HepG2 (cell line): ENCODE results near the gene KCNJ14. TPM values are rescaled to one million over a fixed set of nuclear protein-coding genes. Genes with fewer than 3 reads are reported as not detected.
A peak's percentile ranks its signal among the peaks of the same experiment; 100 is the strongest.

Experiments used
- AFF4 ChIP-seq: sonication (generic); formaldehyde crosslinking; IDR thresholded peaks from 2 replicates; pipeline ENCODE4 v1.4.0; 2020; ENCODE audit warnings: missing genetic modification reagents
- CREB1 ChIP-seq, 2 experiments: fragments of 450-650 bp in 1 of 2; IDR thresholded peaks; 2 replicates each; pipeline ENCODE4 v1.6.1; 2016 to 2017; ENCODE audit warnings: control low read depth in 1 of 2, mild to moderate bottlenecking in 1 of 2, missing compliant biosample characterization in 1 of 2, missing genetic modification characterization in 1 of 2
- FOXK1 ChIP-seq: sonication (generic); formaldehyde crosslinking; IDR thresholded peaks from 2 replicates; pipeline ENCODE4 v1.4.0; 2020; ENCODE audit warnings: low read depth, missing genetic modification reagents, borderline replicate concordance
- MBD4 ChIP-seq: IDR thresholded peaks from 2 replicates; pipeline ENCODE4 v1.6.1; 2012; ENCODE audit warnings: low read length, inconsistent platforms, borderline replicate concordance
- NFYB ChIP-seq: sonication (generic); formaldehyde crosslinking; IDR thresholded peaks from 2 replicates; pipeline ENCODE4 v1.4.0; 2020; ENCODE audit warnings: missing genetic modification reagents
- PAF1 ChIP-seq: IDR thresholded peaks from 2 replicates; pipeline ENCODE4 v1.6.1; 2016; ENCODE audit warnings: missing genetic modification reagents, missing compliant biosample characterization
- RORA ChIP-seq: sonication (generic); formaldehyde crosslinking; IDR thresholded peaks from 2 replicates; pipeline ENCODE4 v1.5.0; 2020; ENCODE audit warnings: mild to moderate bottlenecking, missing genetic modification reagents, moderate library complexity
- SNAPC2 ChIP-seq: sonication (generic); formaldehyde crosslinking; IDR thresholded peaks from 2 replicates; pipeline ENCODE4 v1.8.1; 2022; ENCODE audit warnings: mild to moderate bottlenecking, missing genetic modification reagents
- TRIM24 ChIP-seq: sonication (generic); formaldehyde crosslinking; IDR thresholded peaks from 2 replicates; pipeline ENCODE4 v1.8.0; 2022; ENCODE audit warnings: mild to moderate bottlenecking, missing genetic modification reagents
- ZC3H4 ChIP-seq: sonication (generic); formaldehyde crosslinking; IDR thresholded peaks from 2 replicates; pipeline ENCODE4 v1.4.0; 2020; ENCODE audit warnings: missing genetic modification reagents, borderline replicate concordance
- ZFP62 ChIP-seq: sonication (generic); formaldehyde crosslinking; IDR thresholded peaks from 2 replicates; pipeline ENCODE4 v1.4.0; 2020; ENCODE audit warnings: missing genetic modification reagents
- ZNF567 ChIP-seq: sonication (generic); formaldehyde crosslinking; IDR thresholded peaks from 2 replicates; pipeline ENCODE4 v1.8.1; 2023; ENCODE audit warnings: mild to moderate bottlenecking, missing genetic modification reagents, borderline replicate concordance
- ZNF574 ChIP-seq: sonication (generic); formaldehyde crosslinking; IDR thresholded peaks from 2 replicates; pipeline ENCODE4 v1.4.0; 2020; ENCODE audit warnings: missing genetic modification reagents
- ZNF879 ChIP-seq: sonication (generic); formaldehyde crosslinking; IDR thresholded peaks from 2 replicates; pipeline ENCODE4 v1.8.1; 2023; ENCODE audit warnings: missing genetic modification reagents
- polyA plus RNA-seq, 8 experiments: library from polyadenylated mRNA; depleted of rRNA in 3 of 8; stranded (reverse) in 7 of 8; unstranded in 1 of 8; fragments of >200 nt; fragmentation: Illumina TruSeq in 4 of 8; extraction: Trizol in 4 of 8; gene quantifications; 2 replicates each; pipeline versions ENCODE4 v1.2.1 to v1.2.3, GENCODE V29; 2011 to 2016; ENCODE audit warnings: low read depth in 4 of 8, missing spikeins in 1 of 8, mixed read lengths in 1 of 8; ENCODE audit not compliant: insufficient read depth in 1 of 8
- total RNA-seq, 5 experiments: library from RNA; depleted of rRNA; stranded (reverse); fragments of >200 nt; fragmentation: Illumina TruSeq; extraction: Trizol; gene quantifications; 2 replicates each; pipeline ENCODE4 v1.2.3, GENCODE V29; 2016; ENCODE audit warnings: low read depth in 1 of 5
- TF ChIP-seq, protein P1 (sequence below): sonication (generic); formaldehyde crosslinking; IDR thresholded peaks from 2 replicates; pipeline ENCODE4 v1.5.1; 2020; ENCODE audit warnings: missing genetic modification reagents, mild to moderate bottlenecking, borderline replicate concordance
- TF ChIP-seq, protein P2 (sequence below): sonication (generic); formaldehyde crosslinking; IDR thresholded peaks from 2 replicates; pipeline ENCODE4 v1.9.0; 2021; ENCODE audit warnings: missing genetic modification reagents, borderline replicate concordance

KCNJ14 gene
- total and polyA plus RNA-seq, 2 of the 13 experiments (the other 11 are each of a cell fraction or from before 2014, with no cell fraction given) = 0.20 to 0.51 TPM

GRCh38 chr19:48468772-48469288, 13.5 kb downstream of the KCNJ14 start (continued):
- no peak for TF ChIP-seq ZNF574 (CRISPR knock-in tag)
- no peak for TF ChIP-seq SNAPC2 (CRISPR knock-in tag)
- TF ChIP-seq, protein P1, sequence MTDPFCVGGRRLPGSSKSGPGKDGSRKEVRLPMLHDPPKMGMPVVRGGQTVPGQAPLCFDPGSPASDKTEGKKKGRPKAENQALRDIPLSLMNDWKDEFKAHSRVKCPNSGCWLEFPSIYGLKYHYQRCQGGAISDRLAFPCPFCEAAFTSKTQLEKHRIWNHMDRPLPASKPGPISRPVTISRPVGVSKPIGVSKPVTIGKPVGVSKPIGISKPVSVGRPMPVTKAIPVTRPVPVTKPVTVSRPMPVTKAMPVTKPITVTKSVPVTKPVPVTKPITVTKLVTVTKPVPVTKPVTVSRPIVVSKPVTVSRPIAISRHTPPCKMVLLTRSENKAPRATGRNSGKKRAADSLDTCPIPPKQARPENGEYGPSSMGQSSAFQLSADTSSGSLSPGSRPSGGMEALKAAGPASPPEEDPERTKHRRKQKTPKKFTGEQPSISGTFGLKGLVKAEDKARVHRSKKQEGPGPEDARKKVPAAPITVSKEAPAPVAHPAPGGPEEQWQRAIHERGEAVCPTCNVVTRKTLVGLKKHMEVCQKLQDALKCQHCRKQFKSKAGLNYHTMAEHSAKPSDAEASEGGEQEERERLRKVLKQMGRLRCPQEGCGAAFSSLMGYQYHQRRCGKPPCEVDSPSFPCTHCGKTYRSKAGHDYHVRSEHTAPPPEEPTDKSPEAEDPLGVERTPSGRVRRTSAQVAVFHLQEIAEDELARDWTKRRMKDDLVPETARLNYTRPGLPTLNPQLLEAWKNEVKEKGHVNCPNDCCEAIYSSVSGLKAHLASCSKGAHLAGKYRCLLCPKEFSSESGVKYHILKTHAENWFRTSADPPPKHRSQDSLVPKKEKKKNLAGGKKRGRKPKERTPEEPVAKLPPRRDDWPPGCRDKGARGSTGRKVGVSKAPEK (CRISPR knock-in tag) = no peak
- no peak for TF ChIP-seq MBD4
- peak; percentile 93 for TF ChIP-seq FOXK1 (CRISPR knock-in tag)
- TF ChIP-seq AFF4 = no peak
- TF ChIP-seq RORA = no peak
- no peak for TF ChIP-seq ZC3H4 (CRISPR knock-in tag)
- no peak for TF ChIP-seq ZNF879 (CRISPR knock-in tag)
- peak; percentile 88 for TF ChIP-seq CREB1 (IDR thresholded peaks at IDR 0.05)
- peak; percentile 94 for TF ChIP-seq CREB1 (CRISPR knock-in tag; IDR thresholded peaks at IDR 0.05)
- TF ChIP-seq ZNF567 = no peak
- TF ChIP-seq PAF1 (CRISPR knock-in tag) = no peak
- peak; percentile 99 for TF ChIP-seq NFYB (CRISPR knock-in tag)
- TF ChIP-seq ZFP62 = no peak
- no peak for TF ChIP-seq TRIM24 (CRISPR knock-in tag)
- TF ChIP-seq, protein P2, sequence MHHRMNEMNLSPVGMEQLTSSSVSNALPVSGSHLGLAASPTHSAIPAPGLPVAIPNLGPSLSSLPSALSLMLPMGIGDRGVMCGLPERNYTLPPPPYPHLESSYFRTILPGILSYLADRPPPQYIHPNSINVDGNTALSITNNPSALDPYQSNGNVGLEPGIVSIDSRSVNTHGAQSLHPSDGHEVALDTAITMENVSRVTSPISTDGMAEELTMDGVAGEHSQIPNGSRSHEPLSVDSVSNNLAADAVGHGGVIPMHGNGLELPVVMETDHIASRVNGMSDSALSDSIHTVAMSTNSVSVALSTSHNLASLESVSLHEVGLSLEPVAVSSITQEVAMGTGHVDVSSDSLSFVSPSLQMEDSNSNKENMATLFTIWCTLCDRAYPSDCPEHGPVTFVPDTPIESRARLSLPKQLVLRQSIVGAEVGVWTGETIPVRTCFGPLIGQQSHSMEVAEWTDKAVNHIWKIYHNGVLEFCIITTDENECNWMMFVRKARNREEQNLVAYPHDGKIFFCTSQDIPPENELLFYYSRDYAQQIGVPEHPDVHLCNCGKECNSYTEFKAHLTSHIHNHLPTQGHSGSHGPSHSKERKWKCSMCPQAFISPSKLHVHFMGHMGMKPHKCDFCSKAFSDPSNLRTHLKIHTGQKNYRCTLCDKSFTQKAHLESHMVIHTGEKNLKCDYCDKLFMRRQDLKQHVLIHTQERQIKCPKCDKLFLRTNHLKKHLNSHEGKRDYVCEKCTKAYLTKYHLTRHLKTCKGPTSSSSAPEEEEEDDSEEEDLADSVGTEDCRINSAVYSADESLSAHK (CRISPR knock-in tag) = no peak
